Fibroblast of skin of left quadriceps (primary cell): Measurements from ENCODE around the gene HECW1.

Source experiments
- DNase-seq, 2 experiments: peaks; one replicate each; pipeline ENCODE4 v3.0.0-alpha.2; 2013; ENCODE audit warnings: low read depth in 2 of 2

The HECW1 gene

GRCh38 chr7:43111630-43112458, 603 bp upstream of the HECW1 start:
- peak; percentile 54 for DNase-seq

GRCh38 chr7:43112941-43113621, 634 bp downstream of the HECW1 start:
- peak; percentile 50 to 57 for DNase-seq

GRCh38 chr7:43113622-43114457, 1.4 kb downstream of the HECW1 start:
- DNase-seq: no peak

- no peak for DNase-seq
Measured at GRCh38 chr7:43114458-43114780, 2.0 kb downstream of the HECW1 start.

- DNase-seq: no peak
Measured at GRCh38 chr7:43116451-43116850, 4.0 kb downstream of the HECW1 start.

GRCh38 chr7:43117095-43117494, 4.6 kb downstream of the HECW1 start:
- peak; percentile 84 to 85 for DNase-seq

- no peak for DNase-seq
Measured at GRCh38 chr7:43117861-43118260, 5.4 kb downstream of the HECW1 start.

GRCh38 chr7:43118313-43118712, 5.9 kb downstream of the HECW1 start:
- peak; percentile 51 to 53 for DNase-seq

- DNase-seq: peak; percentile 87
Measured at GRCh38 chr7:43119371-43120075, 7.1 kb downstream of the HECW1 start.

- DNase-seq: no peak
Measured at GRCh38 chr7:43121973-43122372, 9.5 kb downstream of the HECW1 start.

GRCh38 chr7:43123457-43123856, 11.0 kb downstream of the HECW1 start:
- no peak for DNase-seq

- no peak for DNase-seq
Measured at GRCh38 chr7:43124388-43124787, 11.9 kb downstream of the HECW1 start.

- DNase-seq: no peak
Measured at GRCh38 chr7:43130347-43130746, 17.9 kb downstream of the HECW1 start.

- no peak for DNase-seq
Measured at GRCh38 chr7:43135129-43135528, 22.7 kb downstream of the HECW1 start.

- no peak for DNase-seq
Measured at GRCh38 chr7:43136064-43136463, 23.6 kb downstream of the HECW1 start.

GRCh38 chr7:43137121-43137744, 24.8 kb downstream of the HECW1 start:
- DNase-seq: peak; percentile 66 to 68

- DNase-seq: peak; percentile 84
Measured at GRCh38 chr7:43137811-43138210, 25.4 kb downstream of the HECW1 start.

GRCh38 chr7:43138710-43139109, 26.3 kb downstream of the HECW1 start:
- no peak for DNase-seq

GRCh38 chr7:43139137-43139536, 26.7 kb downstream of the HECW1 start:
- DNase-seq: peak; percentile 94

GRCh38 chr7:43140186-43140585, 27.7 kb downstream of the HECW1 start:
- no peak for DNase-seq

GRCh38 chr7:43141091-43141490, 28.6 kb downstream of the HECW1 start:
- no peak for DNase-seq
